GM06990 (cell line): ENCODE measurements around the gene CDC7.
"Not testable (repeated sequence)": the region's sequence is repeated elsewhere in the genome, so short reads cannot be mapped to it uniquely, and the experiment has no call there.

ENCODE experiments used
- DNase-seq: peaks from one replicate; pipeline ENCODE4 v3.0.0-alpha.2; 2011; ENCODE audit not compliant: insufficient read length; ENCODE audit errors: extremely low read depth
- H3K27me3 ChIP-seq: replicated peaks from 2 replicates; pipeline ENCODE4 v1.6.0; 2011; ENCODE audit warnings: low read length; ENCODE audit not compliant: control insufficient read depth, insufficient read depth
- H3K36me3 ChIP-seq: 2 replicates; pipeline ENCODE4 v1.5.1; 2011; ENCODE audit warnings: low read length; ENCODE audit not compliant: control insufficient read depth, insufficient read depth
- H3K4me3 ChIP-seq: replicated peaks from 2 replicates; pipeline ENCODE4 v1.5.1; 2011; ENCODE audit warnings: low read depth, mild to moderate bottlenecking, control low read depth, low read length
- CTCF ChIP-seq: IDR thresholded peaks from 2 replicates; pipeline ENCODE4 v1.5.1; 2011; ENCODE audit warnings: low read length, control low read depth, mild to moderate bottlenecking, inconsistent platforms; ENCODE audit not compliant: insufficient read depth, poor library complexity, severe bottlenecking

Gene CDC7

GRCh38 chr1:91500756-91501522 lies at the start of gene CDC7:
Gene CDC7 (plus strand): TSS chr1:91500851. CDS start chr1:91501717, 866 bp downstream.
- TF ChIP-seq CTCF, result peak; percentile 35
- peak within 1 kb of the TSS; percentile 87 for H3K4me3 ChIP-seq
- DNase-seq, result peak; percentile 94
- H3K36me3 ChIP-seq, result no peaks in the 10 kb centered on the region
- no peaks in the 10 kb centered on the region for H3K27me3 ChIP-seq

- Histone ChIP-seq H3K36me3 (no peaks in the 10 kb centered on the region), H3K4me3 (no peak overlapping the region), H3K27me3 (no peaks in the 10 kb centered on the region)
- no peak for DNase-seq
- TF ChIP-seq CTCF, result no peak
Observed at GRCh38 chr1:91454136-91454535, 46.5 kb upstream of the CDC7 start.

GRCh38 chr1:91455334-91455733 lies 45.3 kb upstream of the CDC7 start:
- Histone ChIP-seq H3K36me3 (no peaks in the 10 kb centered on the region), H3K4me3 (no peak overlapping the region), H3K27me3 (no peaks in the 10 kb centered on the region)
- no peak for TF ChIP-seq CTCF
- no peak for DNase-seq

GRCh38 chr1:91455896-91456295 lies 44.8 kb upstream of the CDC7 start:
- TF ChIP-seq CTCF, result no peak

GRCh38 chr1:91465350-91465749 lies 35.3 kb upstream of the CDC7 start:
- DNase-seq, H3K4me3 ChIP-seq, H3K27me3 ChIP-seq, H3K36me3 ChIP-seq: not testable (repeated sequence)

More at GRCh38 chr1:91455896-91456295, 44.8 kb upstream of the CDC7 start:
- Histone ChIP-seq H3K27me3 (no peaks in the 10 kb centered on the region), H3K4me3 (no peak overlapping the region), H3K36me3 (no peaks in the 10 kb centered on the region)
- DNase-seq, result no peak

GRCh38 chr1:91476533-91477217 lies 24.0 kb upstream of the CDC7 start:
- 0 out of 2 replicates have a peak, but pooled peaks cover 1% of the 10 kb centered on the region for H3K27me3 ChIP-seq
- no peaks in the 10 kb centered on the region for H3K36me3 ChIP-seq
- no peak for DNase-seq
- TF ChIP-seq CTCF, result no peak
- H3K4me3 ChIP-seq, result no peak overlapping the region
